ENCODE measurements around the gene BTBD2. TPM values are rescaled to one million over a fixed set of nuclear protein-coding genes. Genes with fewer than 3 reads are reported as not detected.

The BTBD2 gene
- total RNA-seq, 1 experiment from 2014 or later: 81.0 TPM

DNA sequence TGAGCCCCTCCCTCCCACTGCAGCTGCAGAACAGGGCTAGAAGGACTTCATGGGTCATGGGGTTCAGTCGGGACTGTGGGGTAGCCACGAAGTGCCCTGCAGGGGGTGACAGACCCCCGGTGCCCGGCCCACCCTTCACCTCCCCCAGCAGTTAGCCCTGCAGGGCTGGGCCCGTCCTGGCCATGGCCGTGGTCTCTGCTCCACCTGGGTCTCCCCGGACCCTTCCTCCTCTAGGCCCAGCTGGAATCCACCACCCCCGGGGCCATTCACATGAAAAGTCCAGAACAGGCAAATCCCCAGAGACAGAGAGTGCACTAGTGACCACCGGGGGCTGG, 18.3 kb upstream of the BTBD2 start:
- peaks cover 26% of the 10 kb centered on the region for H3F3A ChIP-seq (ENCODE audit: insufficient read depth, low read depth)
- BruUV-seq (replicated peaks): no TSS peak
- peak overlapping the region; percentile 68; the same call in 1 of the 2 replicates for H3K4me2 ChIP-seq
- DNase-seq: no peak
- no peaks in the 10 kb centered on the region for H4K20me1 ChIP-seq (ENCODE audit: insufficient read depth)
- POLR2A ChIA-PET (ENCODE audit: unreplicated experiment): no interaction called here
- H3K27me3 ChIP-seq (ENCODE audit: insufficient read depth, low read depth): no peaks in the 10 kb centered on the region
- intact Hi-C loops (cut with micrococcal nuclease; ENCODE audit: unreplicated experiment): no loop called here
- no peaks in the 10 kb centered on the region for H3K9me2 ChIP-seq (ENCODE audit: insufficient read depth)
- H3K36me3 ChIP-seq (ENCODE audit: low read depth): no peaks in the 10 kb centered on the region
- H2AFZ ChIP-seq: no peak overlapping the region
- peaks cover 19% of the 10 kb centered on the region for H3K4me1 ChIP-seq (replicated peaks; ENCODE audit: insufficient read depth)
- H3K27ac ChIP-seq: no peak overlapping the region
- CTCF ChIA-PET: no interaction called here
- H3K9me3 ChIP-seq (ENCODE audit: insufficient read depth, low read depth): no peaks in the 10 kb centered on the region
- no peak overlapping the region for H3K4me3 ChIP-seq
- TF ChIP-seq, protein P1, sequence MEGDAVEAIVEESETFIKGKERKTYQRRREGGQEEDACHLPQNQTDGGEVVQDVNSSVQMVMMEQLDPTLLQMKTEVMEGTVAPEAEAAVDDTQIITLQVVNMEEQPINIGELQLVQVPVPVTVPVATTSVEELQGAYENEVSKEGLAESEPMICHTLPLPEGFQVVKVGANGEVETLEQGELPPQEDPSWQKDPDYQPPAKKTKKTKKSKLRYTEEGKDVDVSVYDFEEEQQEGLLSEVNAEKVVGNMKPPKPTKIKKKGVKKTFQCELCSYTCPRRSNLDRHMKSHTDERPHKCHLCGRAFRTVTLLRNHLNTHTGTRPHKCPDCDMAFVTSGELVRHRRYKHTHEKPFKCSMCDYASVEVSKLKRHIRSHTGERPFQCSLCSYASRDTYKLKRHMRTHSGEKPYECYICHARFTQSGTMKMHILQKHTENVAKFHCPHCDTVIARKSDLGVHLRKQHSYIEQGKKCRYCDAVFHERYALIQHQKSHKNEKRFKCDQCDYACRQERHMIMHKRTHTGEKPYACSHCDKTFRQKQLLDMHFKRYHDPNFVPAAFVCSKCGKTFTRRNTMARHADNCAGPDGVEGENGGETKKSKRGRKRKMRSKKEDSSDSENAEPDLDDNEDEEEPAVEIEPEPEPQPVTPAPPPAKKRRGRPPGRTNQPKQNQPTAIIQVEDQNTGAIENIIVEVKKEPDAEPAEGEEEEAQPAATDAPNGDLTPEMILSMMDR (conservative IDR thresholded peaks at IDR 0.05): no peak
- TF ChIP-seq EZH2 (IDR thresholded peaks at IDR 0.05; ENCODE audit: low read depth): no peak
- no peaks in the 10 kb centered on the region for H3K79me2 ChIP-seq (ENCODE audit: low read depth)

DNA sequence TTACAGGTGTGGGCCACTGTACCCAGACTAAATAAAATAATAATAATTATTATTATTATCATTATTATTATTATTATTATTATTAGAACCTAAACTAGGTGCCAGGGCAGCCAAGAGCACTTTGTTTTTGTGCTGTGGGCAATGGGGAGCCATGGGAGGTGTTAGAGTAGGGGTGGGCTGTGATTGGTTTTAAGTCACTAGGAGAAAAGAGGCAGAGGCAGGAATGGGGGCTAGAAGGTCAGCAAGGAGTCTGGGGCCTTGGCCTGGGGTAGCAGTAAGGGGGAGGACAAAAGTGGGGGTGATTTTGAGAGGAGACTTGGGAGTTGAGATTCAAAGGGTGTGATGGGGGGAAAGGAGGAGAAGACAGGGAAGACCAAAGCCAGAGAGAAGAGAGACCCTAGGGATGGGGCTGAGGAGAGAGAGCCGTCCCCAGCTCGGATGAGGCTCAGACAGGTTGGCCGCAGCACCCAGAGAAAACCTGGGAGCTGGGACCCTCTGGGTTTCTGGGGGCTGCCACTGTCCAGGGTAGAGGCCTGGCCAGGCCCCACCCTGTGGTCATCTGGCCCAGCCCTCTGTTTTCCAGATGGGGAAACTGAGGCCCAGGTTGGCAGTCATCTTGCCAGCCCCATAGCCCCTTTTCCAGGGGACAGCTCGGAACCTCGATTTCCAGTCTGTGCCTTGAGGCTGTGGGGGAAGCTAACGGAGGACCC, 17.8 kb upstream of the BTBD2 start:
- TF ChIP-seq, protein P1 (conservative IDR thresholded peaks at IDR 0.05): no peak
- TF ChIP-seq EZH2 (IDR thresholded peaks at IDR 0.05; ENCODE audit: low read depth): no peak
- no peaks in the 10 kb centered on the region for H3K36me3 ChIP-seq (ENCODE audit: low read depth)
- H3K27ac ChIP-seq: no peak overlapping the region
- intact Hi-C loops (cut with micrococcal nuclease; ENCODE audit: unreplicated experiment): no loop called here
- H3K4me2 ChIP-seq: peak overlapping the region; percentile 74; the same call in 1 of the 2 replicates
- no peaks in the 10 kb centered on the region for H3K9me2 ChIP-seq (ENCODE audit: insufficient read depth)
- no peak for DNase-seq
- BruUV-seq (replicated peaks): no TSS peak
- peaks cover 26% of the 10 kb centered on the region for H3F3A ChIP-seq (ENCODE audit: insufficient read depth, low read depth)
- H3K4me3 ChIP-seq: no peak overlapping the region
- peaks cover 21% of the 10 kb centered on the region for H3K4me1 ChIP-seq (replicated peaks; ENCODE audit: insufficient read depth)
- H2AFZ ChIP-seq: no peak overlapping the region
- no peaks in the 10 kb centered on the region for H3K79me2 ChIP-seq (ENCODE audit: low read depth)
- no peaks in the 10 kb centered on the region for H3K27me3 ChIP-seq (ENCODE audit: insufficient read depth, low read depth)
- ChIA-PET CTCF (no interaction called here), POLR2A (ENCODE audit: unreplicated experiment) (no interaction called here)
- no peaks in the 10 kb centered on the region for H3K9me3 ChIP-seq (ENCODE audit: insufficient read depth, low read depth)
- no peaks in the 10 kb centered on the region for H4K20me1 ChIP-seq (ENCODE audit: insufficient read depth)

DNA sequence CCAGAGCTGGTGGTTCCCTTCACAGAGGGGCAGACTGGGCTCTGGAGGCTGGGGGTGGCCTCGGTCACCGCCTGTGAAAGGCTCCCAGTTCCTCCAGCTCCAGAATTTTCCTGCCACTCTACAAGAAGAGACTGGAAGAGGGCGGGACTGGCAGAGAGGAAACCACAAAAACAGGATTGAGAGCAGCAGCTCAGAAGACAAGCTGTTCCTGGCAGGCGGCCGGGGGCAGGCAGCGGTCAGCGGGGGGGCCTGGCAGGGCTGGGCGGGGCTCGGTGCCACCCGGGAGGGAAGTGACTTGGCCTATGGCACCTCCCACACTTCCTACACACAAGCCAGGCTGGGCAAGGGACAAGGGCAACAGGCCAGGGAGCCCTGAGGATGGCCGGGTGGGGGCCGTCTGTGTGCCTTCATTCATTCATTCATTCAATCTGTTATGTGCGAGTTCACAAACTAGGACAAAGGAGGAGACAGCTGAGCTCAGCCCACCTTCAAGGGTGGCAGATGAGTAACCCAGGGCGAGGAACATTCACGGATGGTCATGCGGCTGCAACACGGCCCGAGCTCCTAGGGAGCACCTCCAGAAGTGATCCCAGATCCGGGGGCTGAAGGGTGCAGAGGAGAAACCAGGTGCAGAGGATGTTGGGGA, 16.9 kb upstream of the BTBD2 start:
- no TSS peak for BruUV-seq (replicated peaks)
- Histone ChIP-seq H3K27me3 (ENCODE audit: insufficient read depth, low read depth) (no peaks in the 10 kb centered on the region), H4K20me1 (ENCODE audit: insufficient read depth) (no peaks in the 10 kb centered on the region), H3K4me2 (peak overlapping the region; percentile 74), H3K27ac (peak overlapping the region; percentile 78), H2AFZ (no peak overlapping the region), H3K9me2 (ENCODE audit: insufficient read depth) (no peaks in the 10 kb centered on the region), H3K4me1 (replicated peaks; ENCODE audit: insufficient read depth) (peaks cover 25% of the 10 kb centered on the region), H3K79me2 (ENCODE audit: low read depth) (no peaks in the 10 kb centered on the region), H3K36me3 (ENCODE audit: low read depth) (no peaks in the 10 kb centered on the region), H3K9me3 (ENCODE audit: insufficient read depth, low read depth) (no peaks in the 10 kb centered on the region), H3F3A (ENCODE audit: insufficient read depth, low read depth) (peaks cover 22% of the 10 kb centered on the region), H3K4me3 (peak overlapping the region; percentile 40; the same call in 1 of the 2 replicates)
- CTCF ChIA-PET: no interaction called here
- TF ChIP-seq, protein P1 (conservative IDR thresholded peaks at IDR 0.05): no peak
- TF ChIP-seq EZH2 (IDR thresholded peaks at IDR 0.05; ENCODE audit: low read depth): no peak
- peak; percentile 85 to 94 for DNase-seq
- intact Hi-C loops (cut with micrococcal nuclease; ENCODE audit: unreplicated experiment): no loop called here
- POLR2A ChIA-PET (ENCODE audit: unreplicated experiment): interaction anchor here (0.7 kb wide), 1 partner anchor 466 kb away, joined by 3 read pairs; no protein-coding TSS in a partner anchor
